ENCODE data around the gene GBP6. TPM values are rescaled to one million over a fixed set of nuclear protein-coding genes. Genes with fewer than 3 reads are reported as not detected.
"Not testable (repeated sequence)": the region's sequence is repeated elsewhere in the genome, so short reads cannot be mapped to it uniquely, and the experiment has no call there.

GBP6 gene
- total and polyA plus RNA-seq, 8 donors: 0.05 to 0.09 (median 0.08) TPM; not detected in 5

- no peak for TF ChIP-seq CTCF (IDR thresholded peaks at IDR 0.05)
- intact Hi-C loops (cut with DNase I): no loop called here
- no peaks in the 10 kb centered on the region for H3K9me3 ChIP-seq
- FAIRE-seq (no peak), ATAC-seq (no peak), DNase-seq (no peak)
- no peaks in the 10 kb centered on the region for H3K27me3 ChIP-seq
- H3K4me1 ChIP-seq: no peaks in the 10 kb centered on the region
- H3K27ac ChIP-seq: no peak overlapping the region
- WGBS, 2 donors: 90 to 93% methylated on average over 4 of the region's 4 CpGs
- H3K4me3 ChIP-seq: no peak overlapping the region
- H3K36me3 ChIP-seq: no peaks in the 10 kb centered on the region
Measured at GRCh38 chr1:89433421-89433820, 69.6 kb downstream of the GBP6 start.

- H3K4me1 ChIP-seq; H3K27me3 ChIP-seq; intact Hi-C loops (cut with DNase I); H3K4me3 ChIP-seq; DNase-seq; H3K9me3 ChIP-seq; FAIRE-seq; H3K27ac ChIP-seq; H3K36me3 ChIP-seq; ATAC-seq: not testable (repeated sequence)
- WGBS, 2 donors: 73 to 85% methylated on average over 9 of the region's 9 CpGs
Measured at GRCh38 chr1:89434058-89434780, 70.4 kb downstream of the GBP6 start.

Other genes with a start within 250 kb of the GBP6 start
- 10 to 100 TPM in 2 of 6 donors, 1 to 10 TPM in 4; 2.4 to 17.0 (median 3.6) TPM for gene GBP2, start 237.9 kb upstream of the GBP6 start, total RNA-seq
- gene GBP2, start 237.9 kb upstream of the GBP6 start, polyA plus RNA-seq: 10 to 100 TPM; 13.5 to 19.5 TPM
- under 1 TPM in 1 of 6 donors, not detected in 5; 0.09 TPM for gene GBP7, start 188.1 kb upstream of the GBP6 start, total RNA-seq
- not detected for gene GBP7, start 188.1 kb upstream of the GBP6 start, polyA plus RNA-seq
- 1 to 10 TPM in 5 of 6 donors, under 1 TPM in 1; 0.66 to 2.6 (median 1.3) TPM for gene GBP4, start 165.1 kb upstream of the GBP6 start, total RNA-seq
- gene GBP4, start 165.1 kb upstream of the GBP6 start, polyA plus RNA-seq: 1 to 10 TPM; 1.3 to 1.8 TPM
- gene GBP5, start 91.2 kb upstream of the GBP6 start, total RNA-seq: 1 to 10 TPM in 1 of 6 donors, under 1 TPM in 5; 0.20 to 1.4 (median 0.63) TPM
- gene GBP5, start 91.2 kb upstream of the GBP6 start, polyA plus RNA-seq: under 1 TPM; 0.16 to 0.19 TPM
- gene LRRC8B, start 160.8 kb downstream of the GBP6 start, total RNA-seq: 10 to 100 TPM in 2 of 6 donors, 1 to 10 TPM in 4; 5.9 to 14.2 (median 8.3) TPM
- gene LRRC8B, start 160.8 kb downstream of the GBP6 start, polyA plus RNA-seq: 1 to 10 TPM; 1.7 to 3.1 TPM